ENCODE data around the gene AOPEP. TPM values are rescaled to one million over a fixed set of nuclear protein-coding genes. Genes with fewer than 3 reads are reported as not detected.

AOPEP gene
- total RNA-seq, 1 donor from 2014 or later, result 92.3 TPM

- H3K27ac Mint-ChIP-seq (ENCODE audit: unreplicated experiment), result peak overlapping the region; percentile 98
- DNase-seq (ENCODE audit: low spot score), result no peak
These were observed 183.6 kb downstream of the AOPEP start for GRCh38 chr9:94909965-94910730.

GRCh38 chr9:94911211-94911610 lies 184.7 kb downstream of the AOPEP start:
- peaks cover 93% of the 10 kb centered on the region for H3K4me1 Mint-ChIP-seq (ENCODE audit: low read depth)
- no peaks in the 10 kb centered on the region for H3K36me3 Mint-ChIP-seq (ENCODE audit: low read depth)
- H3K9me3 Mint-ChIP-seq (ENCODE audit: low read depth), result peaks cover 4% of the 10 kb centered on the region
- no peak for DNase-seq (ENCODE audit: low spot score)
- no peaks in the 10 kb centered on the region for H3K27me3 Mint-ChIP-seq (ENCODE audit: low read depth)
- H3K27ac Mint-ChIP-seq (ENCODE audit: unreplicated experiment), result peak overlapping the region; percentile 67
- H3K4me3 Mint-ChIP-seq (ENCODE audit: unreplicated experiment), result no peak overlapping the region
- TF ChIP-seq CTCF (IDR thresholded peaks at IDR 0.05), result no peak

More at GRCh38 chr9:94909965-94910730, 183.6 kb downstream of the AOPEP start:
- no peak for TF ChIP-seq CTCF (IDR thresholded peaks at IDR 0.05)
- Mint-ChIP-seq H3K27me3 (ENCODE audit: low read depth) (no peaks in the 10 kb centered on the region), H3K36me3 (ENCODE audit: low read depth) (no peaks in the 10 kb centered on the region), H3K4me1 (ENCODE audit: low read depth) (peaks cover 88% of the 10 kb centered on the region), H3K4me3 (ENCODE audit: unreplicated experiment) (no peak overlapping the region), H3K9me3 (ENCODE audit: low read depth) (peaks cover 4% of the 10 kb centered on the region)

- H3K4me1 Mint-ChIP-seq (ENCODE audit: low read depth), result peaks cover 94% of the 10 kb centered on the region
These were observed 185.6 kb downstream of the AOPEP start for GRCh38 chr9:94911986-94912635.

GRCh38 chr9:94912700-94913249 lies 186.3 kb downstream of the AOPEP start:
- no peaks in the 10 kb centered on the region for H3K36me3 Mint-ChIP-seq (ENCODE audit: low read depth)
- H3K4me3 Mint-ChIP-seq (ENCODE audit: unreplicated experiment), result no peak overlapping the region
- DNase-seq (ENCODE audit: low spot score), result no peak
- H3K27me3 Mint-ChIP-seq (ENCODE audit: low read depth), result no peaks in the 10 kb centered on the region
- H3K27ac Mint-ChIP-seq (ENCODE audit: unreplicated experiment), result peak overlapping the region; percentile 94
- H3K9me3 Mint-ChIP-seq (ENCODE audit: low read depth), result peaks cover 4% of the 10 kb centered on the region
- no peak for TF ChIP-seq CTCF (IDR thresholded peaks at IDR 0.05)
- peaks cover 94% of the 10 kb centered on the region for H3K4me1 Mint-ChIP-seq (ENCODE audit: low read depth)

More at GRCh38 chr9:94911986-94912635, 185.6 kb downstream of the AOPEP start:
- H3K9me3 Mint-ChIP-seq (ENCODE audit: low read depth), result peaks cover 4% of the 10 kb centered on the region
- peak overlapping the region; percentile 94 for H3K27ac Mint-ChIP-seq (ENCODE audit: unreplicated experiment)
- H3K36me3 Mint-ChIP-seq (ENCODE audit: low read depth), result no peaks in the 10 kb centered on the region
- H3K27me3 Mint-ChIP-seq (ENCODE audit: low read depth), result no peaks in the 10 kb centered on the region
- TF ChIP-seq CTCF (IDR thresholded peaks at IDR 0.05), result no peak
- no peak for DNase-seq (ENCODE audit: low spot score)
- H3K4me3 Mint-ChIP-seq (ENCODE audit: unreplicated experiment), result no peak overlapping the region

- Mint-ChIP-seq H3K36me3 (ENCODE audit: low read depth) (no peaks in the 10 kb centered on the region), H3K4me3 (ENCODE audit: unreplicated experiment) (no peak overlapping the region), H3K9me3 (ENCODE audit: low read depth) (peaks cover 4% of the 10 kb centered on the region), H3K27me3 (ENCODE audit: low read depth) (no peaks in the 10 kb centered on the region), H3K4me1 (ENCODE audit: low read depth) (peaks cover 90% of the 10 kb centered on the region), H3K27ac (ENCODE audit: unreplicated experiment) (peak overlapping the region; percentile 94)
- no peak for TF ChIP-seq CTCF (IDR thresholded peaks at IDR 0.05)
- no peak for DNase-seq (ENCODE audit: low spot score)
These were observed 187.1 kb downstream of the AOPEP start for GRCh38 chr9:94913550-94913949.
